ENCODE results near the gene CCDC110. TPM values are rescaled to one million over a fixed set of nuclear protein-coding genes. Genes with fewer than 3 reads are reported as not detected.

The CCDC110 gene
- polyA plus RNA-seq, 1 of the 3 experiments (the other 2 are of a cell fraction) = 0.05 TPM

DNA sequence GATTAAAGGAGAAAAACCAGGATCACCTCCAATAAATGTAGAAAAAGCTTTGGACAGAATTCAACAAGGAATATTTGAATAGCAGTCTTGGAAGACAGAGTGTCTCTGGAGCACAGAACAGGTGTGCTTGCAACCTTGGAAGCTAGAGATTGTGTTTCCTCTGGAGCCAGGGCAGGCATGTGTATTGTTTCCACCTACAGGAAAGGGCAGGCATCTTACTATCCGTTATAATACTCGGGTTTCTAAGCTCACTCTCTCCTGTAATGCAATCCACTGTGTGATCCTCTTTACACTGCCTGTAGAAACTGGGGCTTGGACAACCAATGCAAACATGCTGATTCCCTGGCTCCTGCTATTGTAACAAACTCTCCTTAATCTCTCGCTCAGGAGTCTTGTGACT, 14.4 kb downstream of the CCDC110 start:
- ChIA-PET POLR2A (interaction anchor here (0.6 kb wide), 1 partner anchor 143 kb away, joined by 4 read pairs; no protein-coding TSS in a partner anchor), CTCF (interaction anchor here (1.0 kb wide), 1 partner anchor 141 kb away, joined by 3 read pairs; no protein-coding TSS in a partner anchor)
- Histone ChIP-seq H3K9me2 (no peaks in the 10 kb centered on the region), H4K20me1 (ENCODE audit: insufficient read depth) (no peaks in the 10 kb centered on the region), H3K4me1 (ENCODE audit: control insufficient read depth in 1 of 2, insufficient read depth in 2 of 2, low read depth in 1 of 2, low read length in 1 of 2) (no peaks in the 10 kb centered on the region), H3K9me3 (no peaks in the 10 kb centered on the region), H3K79me2 (ENCODE audit: insufficient read depth) (no peaks in the 10 kb centered on the region; the same call in 1 of the 2 replicates), H3F3A (replicated peaks; ENCODE audit: insufficient read depth) (no peaks in the 10 kb centered on the region), H3K27ac (ENCODE audit: low read depth in 2 of 2, low read length in 1 of 2) (no peak overlapping the region), H3K36me3 (replicated peaks in 1 of 2; ENCODE audit: control insufficient read depth in 1 of 2, insufficient read depth in 2 of 2, low read length in 1 of 2) (no peaks in the 10 kb centered on the region), H3K27me3 (ENCODE audit: insufficient read depth) (no peaks in the 10 kb centered on the region), H3K9ac (no peak overlapping the region), H3K4me3 (ENCODE audit: low read depth in 2 of 2, low read length in 1 of 2) (no peak overlapping the region), H3K4me2 (no peak overlapping the region), H2AFZ (ENCODE audit: low read depth) (no peak overlapping the region)
- 65% methylated on average over 3 of the region's 3 CpGs for WGBS (ENCODE audit: low lambda C conversion rate)
- no peak for DNase-seq
- no peak for TF ChIP-seq NFIC (IDR thresholded peaks at IDR 0.05; ENCODE audit: borderline replicate concordance)

DNA sequence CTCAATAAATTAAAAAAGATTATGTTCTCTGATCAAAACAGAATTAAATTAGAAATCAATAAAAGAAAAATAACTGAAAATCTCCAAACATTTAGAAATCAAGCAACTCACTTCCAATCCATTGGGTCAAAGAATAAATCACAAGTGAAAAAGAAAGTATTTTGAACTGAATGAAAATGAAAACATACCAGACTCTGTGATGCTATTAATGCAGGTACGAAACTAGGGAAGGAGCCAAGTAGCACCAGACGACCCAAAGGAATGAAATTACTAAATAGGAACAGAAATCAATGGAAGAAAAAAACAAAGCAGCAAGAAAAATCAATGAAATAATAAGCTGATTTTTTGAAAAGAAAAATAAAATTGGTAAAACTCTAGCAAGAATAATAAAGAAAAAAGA, 15.4 kb downstream of the CCDC110 start:
- TF ChIP-seq, protein P1, sequence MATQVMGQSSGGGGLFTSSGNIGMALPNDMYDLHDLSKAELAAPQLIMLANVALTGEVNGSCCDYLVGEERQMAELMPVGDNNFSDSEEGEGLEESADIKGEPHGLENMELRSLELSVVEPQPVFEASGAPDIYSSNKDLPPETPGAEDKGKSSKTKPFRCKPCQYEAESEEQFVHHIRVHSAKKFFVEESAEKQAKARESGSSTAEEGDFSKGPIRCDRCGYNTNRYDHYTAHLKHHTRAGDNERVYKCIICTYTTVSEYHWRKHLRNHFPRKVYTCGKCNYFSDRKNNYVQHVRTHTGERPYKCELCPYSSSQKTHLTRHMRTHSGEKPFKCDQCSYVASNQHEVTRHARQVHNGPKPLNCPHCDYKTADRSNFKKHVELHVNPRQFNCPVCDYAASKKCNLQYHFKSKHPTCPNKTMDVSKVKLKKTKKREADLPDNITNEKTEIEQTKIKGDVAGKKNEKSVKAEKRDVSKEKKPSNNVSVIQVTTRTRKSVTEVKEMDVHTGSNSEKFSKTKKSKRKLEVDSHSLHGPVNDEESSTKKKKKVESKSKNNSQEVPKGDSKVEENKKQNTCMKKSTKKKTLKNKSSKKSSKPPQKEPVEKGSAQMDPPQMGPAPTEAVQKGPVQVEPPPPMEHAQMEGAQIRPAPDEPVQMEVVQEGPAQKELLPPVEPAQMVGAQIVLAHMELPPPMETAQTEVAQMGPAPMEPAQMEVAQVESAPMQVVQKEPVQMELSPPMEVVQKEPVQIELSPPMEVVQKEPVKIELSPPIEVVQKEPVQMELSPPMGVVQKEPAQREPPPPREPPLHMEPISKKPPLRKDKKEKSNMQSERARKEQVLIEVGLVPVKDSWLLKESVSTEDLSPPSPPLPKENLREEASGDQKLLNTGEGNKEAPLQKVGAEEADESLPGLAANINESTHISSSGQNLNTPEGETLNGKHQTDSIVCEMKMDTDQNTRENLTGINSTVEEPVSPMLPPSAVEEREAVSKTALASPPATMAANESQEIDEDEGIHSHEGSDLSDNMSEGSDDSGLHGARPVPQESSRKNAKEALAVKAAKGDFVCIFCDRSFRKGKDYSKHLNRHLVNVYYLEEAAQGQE (IDR thresholded peaks at IDR 0.05; ENCODE audit: low read depth, low read length) = no peak
- TF ChIP-seq FOXM1 (IDR thresholded peaks at IDR 0.05; ENCODE audit: low read depth) (no peak), NRF1 (IDR thresholded peaks at IDR 0.05; ENCODE audit: low read depth, low read length) (no peak), GABPA (IDR thresholded peaks at IDR 0.05; ENCODE audit: low read depth) (no peak)
- Histone ChIP-seq H3K36me3 (replicated peaks in 1 of 2; ENCODE audit: control insufficient read depth in 1 of 2, insufficient read depth in 2 of 2, low read length in 1 of 2) (no peaks in the 10 kb centered on the region), H3K79me2 (ENCODE audit: insufficient read depth) (no peaks in the 10 kb centered on the region; the same call in 1 of the 2 replicates), H2AFZ (ENCODE audit: low read depth) (no peak overlapping the region), H3F3A (replicated peaks; ENCODE audit: insufficient read depth) (no peaks in the 10 kb centered on the region), H3K27ac (ENCODE audit: low read depth in 2 of 2, low read length in 1 of 2) (no peak overlapping the region), H3K4me2 (no peak overlapping the region), H4K20me1 (ENCODE audit: insufficient read depth) (no peaks in the 10 kb centered on the region), H3K4me1 (ENCODE audit: control insufficient read depth in 1 of 2, insufficient read depth in 2 of 2, low read depth in 1 of 2, low read length in 1 of 2) (no peaks in the 10 kb centered on the region), H3K4me3 (ENCODE audit: low read depth in 2 of 2, low read length in 1 of 2) (no peak overlapping the region), H3K9me3 (no peaks in the 10 kb centered on the region), H3K9ac (no peak overlapping the region), H3K27me3 (ENCODE audit: insufficient read depth) (no peaks in the 10 kb centered on the region), H3K9me2 (no peaks in the 10 kb centered on the region)
- DNase-seq = no peak
- 41% methylated on average over 2 of the region's 2 CpGs for WGBS (ENCODE audit: low lambda C conversion rate)
- CTCF ChIA-PET = interaction anchor here (0.6 kb wide), 1 partner anchor 43 kb away, joined by 3 read pairs; no protein-coding TSS in a partner anchor
- POLR2A ChIA-PET = no interaction called here

DNA sequence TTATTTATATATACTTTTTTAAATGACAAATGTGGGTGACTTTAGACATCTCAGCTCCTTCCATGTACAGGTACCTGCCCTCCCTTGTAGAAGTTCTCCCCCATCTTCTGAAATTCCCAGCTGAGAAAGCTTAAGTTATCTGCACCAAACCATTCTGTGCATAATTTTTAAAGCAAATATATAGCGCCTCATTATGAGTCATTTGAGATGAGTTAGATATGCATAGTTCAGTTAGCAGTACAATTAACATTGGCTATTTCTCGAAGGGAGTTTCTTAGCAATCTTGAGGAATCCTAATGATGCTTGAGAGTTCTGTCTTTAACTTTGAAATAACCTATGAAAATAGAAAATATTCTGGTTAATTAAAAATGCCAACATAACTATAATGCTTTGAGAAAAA, 26.3 kb downstream of the CCDC110 start:
- H2AFZ ChIP-seq (ENCODE audit: low read depth) = no peak overlapping the region
- H3K9me3 ChIP-seq = no peaks in the 10 kb centered on the region
- 80% methylated on average over 2 of the region's 2 CpGs for WGBS (ENCODE audit: low lambda C conversion rate)
- no peaks in the 10 kb centered on the region for H4K20me1 ChIP-seq (ENCODE audit: insufficient read depth)
- no peak overlapping the region for H3K4me2 ChIP-seq
- H3K9me2 ChIP-seq = no peaks in the 10 kb centered on the region
- POLR2A ChIA-PET = no interaction called here
- H3K27ac ChIP-seq (ENCODE audit: low read depth in 2 of 2, low read length in 1 of 2) = no peak overlapping the region
- TF ChIP-seq RAD21 (IDR thresholded peaks at IDR 0.05; ENCODE audit: low read length) = no peak
- TF ChIP-seq EZH2phosphoT487 (IDR thresholded peaks at IDR 0.05; ENCODE audit: borderline replicate concordance, low read depth) = no peak
- no peak for TF ChIP-seq ELF1 (IDR thresholded peaks at IDR 0.05)
- TF ChIP-seq JUND (IDR thresholded peaks at IDR 0.05) = no peak
- no peak for TF ChIP-seq SMC3 (IDR thresholded peaks at IDR 0.05; ENCODE audit: low read depth, low read length)
- no peak for TF ChIP-seq FOXJ3 (CRISPR knock-in tag; IDR thresholded peaks at IDR 0.05)
- TF ChIP-seq GABPA (IDR thresholded peaks at IDR 0.05; ENCODE audit: low read depth) = no peak
- TF ChIP-seq, protein P2, sequence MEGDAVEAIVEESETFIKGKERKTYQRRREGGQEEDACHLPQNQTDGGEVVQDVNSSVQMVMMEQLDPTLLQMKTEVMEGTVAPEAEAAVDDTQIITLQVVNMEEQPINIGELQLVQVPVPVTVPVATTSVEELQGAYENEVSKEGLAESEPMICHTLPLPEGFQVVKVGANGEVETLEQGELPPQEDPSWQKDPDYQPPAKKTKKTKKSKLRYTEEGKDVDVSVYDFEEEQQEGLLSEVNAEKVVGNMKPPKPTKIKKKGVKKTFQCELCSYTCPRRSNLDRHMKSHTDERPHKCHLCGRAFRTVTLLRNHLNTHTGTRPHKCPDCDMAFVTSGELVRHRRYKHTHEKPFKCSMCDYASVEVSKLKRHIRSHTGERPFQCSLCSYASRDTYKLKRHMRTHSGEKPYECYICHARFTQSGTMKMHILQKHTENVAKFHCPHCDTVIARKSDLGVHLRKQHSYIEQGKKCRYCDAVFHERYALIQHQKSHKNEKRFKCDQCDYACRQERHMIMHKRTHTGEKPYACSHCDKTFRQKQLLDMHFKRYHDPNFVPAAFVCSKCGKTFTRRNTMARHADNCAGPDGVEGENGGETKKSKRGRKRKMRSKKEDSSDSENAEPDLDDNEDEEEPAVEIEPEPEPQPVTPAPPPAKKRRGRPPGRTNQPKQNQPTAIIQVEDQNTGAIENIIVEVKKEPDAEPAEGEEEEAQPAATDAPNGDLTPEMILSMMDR (IDR thresholded peaks at IDR 0.05) = no peak
- no peak for TF ChIP-seq NFIC (IDR thresholded peaks at IDR 0.05; ENCODE audit: borderline replicate concordance)
- TF ChIP-seq, protein P3, sequence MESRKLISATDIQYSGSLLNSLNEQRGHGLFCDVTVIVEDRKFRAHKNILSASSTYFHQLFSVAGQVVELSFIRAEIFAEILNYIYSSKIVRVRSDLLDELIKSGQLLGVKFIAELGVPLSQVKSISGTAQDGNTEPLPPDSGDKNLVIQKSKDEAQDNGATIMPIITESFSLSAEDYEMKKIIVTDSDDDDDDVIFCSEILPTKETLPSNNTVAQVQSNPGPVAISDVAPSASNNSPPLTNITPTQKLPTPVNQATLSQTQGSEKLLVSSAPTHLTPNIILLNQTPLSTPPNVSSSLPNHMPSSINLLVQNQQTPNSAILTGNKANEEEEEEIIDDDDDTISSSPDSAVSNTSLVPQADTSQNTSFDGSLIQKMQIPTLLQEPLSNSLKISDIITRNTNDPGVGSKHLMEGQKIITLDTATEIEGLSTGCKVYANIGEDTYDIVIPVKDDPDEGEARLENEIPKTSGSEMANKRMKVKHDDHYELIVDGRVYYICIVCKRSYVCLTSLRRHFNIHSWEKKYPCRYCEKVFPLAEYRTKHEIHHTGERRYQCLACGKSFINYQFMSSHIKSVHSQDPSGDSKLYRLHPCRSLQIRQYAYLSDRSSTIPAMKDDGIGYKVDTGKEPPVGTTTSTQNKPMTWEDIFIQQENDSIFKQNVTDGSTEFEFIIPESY (IDR thresholded peaks at IDR 0.05; ENCODE audit: borderline replicate concordance, low read depth) = no peak
- no peak for TF ChIP-seq RXRA (IDR thresholded peaks at IDR 0.05; ENCODE audit: borderline replicate concordance, low read depth)
- TF ChIP-seq EP300 (IDR thresholded peaks at IDR 0.05; ENCODE audit: borderline replicate concordance in 1 of 2, low read depth in 1 of 2, low read length in 1 of 2) = no peak
- TF ChIP-seq CHD2 (IDR thresholded peaks at IDR 0.05; ENCODE audit: low read length, partially characterized antibody) = no peak
- no peak overlapping the region for H3K9ac ChIP-seq
- CTCF ChIA-PET = no interaction called here
- H3F3A ChIP-seq (replicated peaks; ENCODE audit: insufficient read depth) = no peaks in the 10 kb centered on the region
- H3K36me3 ChIP-seq (replicated peaks in 1 of 2; ENCODE audit: control insufficient read depth in 1 of 2, insufficient read depth in 2 of 2, low read length in 1 of 2) = no peaks in the 10 kb centered on the region
- H3K79me2 ChIP-seq (ENCODE audit: insufficient read depth) = no peaks in the 10 kb centered on the region
- no peaks in the 10 kb centered on the region for H3K27me3 ChIP-seq (ENCODE audit: insufficient read depth)
- H3K4me1 ChIP-seq (ENCODE audit: control insufficient read depth in 1 of 2, insufficient read depth in 2 of 2, low read depth in 1 of 2, low read length in 1 of 2) = no peaks in the 10 kb centered on the region
- DNase-seq = no peak
- no peak overlapping the region for H3K4me3 ChIP-seq (ENCODE audit: low read depth in 2 of 2, low read length in 1 of 2)
